Osteoblast (primary cell): Measurements from ENCODE around the gene SND1. TPM values are rescaled to one million over a fixed set of nuclear protein-coding genes. Genes with fewer than 3 reads are reported as not detected.

ENCODE experiments used
- DNase-seq: peaks from one replicate; pipeline ENCODE4 v3.0.0; 2011; ENCODE audit warnings: low spot score, mixed read lengths; ENCODE audit not compliant: insufficient read length; ENCODE audit errors: missing footprints
- H2AFZ ChIP-seq: 2 replicates; pipeline ENCODE4 v1.6.0; 2011; ENCODE audit warnings: mild to moderate bottlenecking, low read length
- H3K27ac ChIP-seq: 2 replicates; pipeline ENCODE4 v1.5.1; 2011; ENCODE audit warnings: mild to moderate bottlenecking, low read depth, low read length, moderate library complexity
- H3K27me3 ChIP-seq: 2 replicates; pipeline ENCODE4 v1.6.0; 2012; ENCODE audit warnings: mild to moderate bottlenecking, control low read depth, inconsistent platforms, low read length, moderate library complexity; ENCODE audit not compliant: insufficient read depth
- H3K36me3 ChIP-seq: 2 replicates; pipeline ENCODE4 v1.5.1; 2011; ENCODE audit warnings: mild to moderate bottlenecking, low read length, control low read depth, moderate library complexity; ENCODE audit not compliant: insufficient read depth
- H3K4me1 ChIP-seq: 2 replicates; pipeline ENCODE4 v1.5.1; 2011; ENCODE audit warnings: mild to moderate bottlenecking, low read length, control low read depth, moderate library complexity; ENCODE audit not compliant: insufficient read depth
- H3K4me2 ChIP-seq: 2 replicates; pipeline ENCODE4 v1.6.0; 2011; ENCODE audit warnings: mild to moderate bottlenecking, low read length; ENCODE audit not compliant: insufficient read depth
- H3K4me3 ChIP-seq: fragments of 200-600 bp; sonication (generic); 3 replicates; pipeline ENCODE4 v1.5.1; 2012; ENCODE audit warnings: mild to moderate bottlenecking, low read length, inconsistent platforms; ENCODE audit not compliant: insufficient read depth
- H3K79me2 ChIP-seq: 2 replicates; pipeline ENCODE4 v1.6.0; 2012; ENCODE audit warnings: mild to moderate bottlenecking, low read length, control low read depth, inconsistent platforms; ENCODE audit not compliant: insufficient read depth
- H3K9me3 ChIP-seq: 2 replicates; pipeline ENCODE4 v1.5.1; 2011; ENCODE audit warnings: low read depth, low read length, control low read depth
- H4K20me1 ChIP-seq: 2 replicates; pipeline ENCODE4 v1.6.0; 2012; ENCODE audit warnings: mild to moderate bottlenecking, low read length, control low read depth; ENCODE audit not compliant: insufficient read depth
- total RNA-seq: library from RNA; depleted of rRNA; stranded (reverse); fragments of >200 nt; gene quantifications from 2 replicates; pipeline ENCODE4 v1.2.3, GENCODE V29; 2012
- TF ChIP-seq, protein P1 (sequence below): IDR thresholded peaks from 2 replicates; pipeline ENCODE4 v1.5.1; 2011; ENCODE audit warnings: mild to moderate bottlenecking, low read depth, low read length, moderate library complexity; ENCODE audit errors: extremely low read depth

The SND1 gene
- total RNA-seq, 1 donor = 257 TPM

DNA sequence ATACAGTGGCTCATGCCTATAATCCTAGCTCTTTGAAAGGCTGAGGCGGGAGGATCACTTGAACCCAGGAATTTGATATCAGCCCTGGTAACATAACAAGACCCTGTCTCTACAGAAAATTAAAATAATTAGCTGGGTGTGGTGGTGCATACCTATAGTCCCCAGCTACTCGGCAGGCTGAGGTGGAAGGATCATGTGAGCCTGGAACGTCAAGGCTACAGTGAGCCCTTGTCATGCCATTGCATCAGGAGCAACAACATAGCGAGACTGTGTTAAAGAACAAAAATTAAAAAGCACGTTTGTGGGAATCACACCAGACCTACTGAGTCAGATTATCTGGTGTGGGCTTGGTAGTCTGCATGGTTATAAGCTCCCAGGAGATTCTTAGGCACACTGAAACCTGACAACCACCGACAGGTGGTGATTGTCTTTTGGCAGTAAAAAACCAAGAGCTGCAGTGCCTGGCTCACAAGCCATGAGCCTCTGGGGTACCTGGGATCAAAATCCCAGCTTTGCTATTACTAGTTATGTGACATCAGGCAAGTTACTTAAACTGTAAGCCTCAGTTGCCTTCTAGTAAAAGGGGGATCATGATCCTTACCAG, 146.9 kb downstream of the SND1 start:
- no peak overlapping the region for H2AFZ ChIP-seq
- no peaks in the 10 kb centered on the region for H3K9me3 ChIP-seq
- H3K4me1 ChIP-seq = peaks cover 4% of the 10 kb centered on the region
- DNase-seq = no peak
- TF ChIP-seq, protein P1, sequence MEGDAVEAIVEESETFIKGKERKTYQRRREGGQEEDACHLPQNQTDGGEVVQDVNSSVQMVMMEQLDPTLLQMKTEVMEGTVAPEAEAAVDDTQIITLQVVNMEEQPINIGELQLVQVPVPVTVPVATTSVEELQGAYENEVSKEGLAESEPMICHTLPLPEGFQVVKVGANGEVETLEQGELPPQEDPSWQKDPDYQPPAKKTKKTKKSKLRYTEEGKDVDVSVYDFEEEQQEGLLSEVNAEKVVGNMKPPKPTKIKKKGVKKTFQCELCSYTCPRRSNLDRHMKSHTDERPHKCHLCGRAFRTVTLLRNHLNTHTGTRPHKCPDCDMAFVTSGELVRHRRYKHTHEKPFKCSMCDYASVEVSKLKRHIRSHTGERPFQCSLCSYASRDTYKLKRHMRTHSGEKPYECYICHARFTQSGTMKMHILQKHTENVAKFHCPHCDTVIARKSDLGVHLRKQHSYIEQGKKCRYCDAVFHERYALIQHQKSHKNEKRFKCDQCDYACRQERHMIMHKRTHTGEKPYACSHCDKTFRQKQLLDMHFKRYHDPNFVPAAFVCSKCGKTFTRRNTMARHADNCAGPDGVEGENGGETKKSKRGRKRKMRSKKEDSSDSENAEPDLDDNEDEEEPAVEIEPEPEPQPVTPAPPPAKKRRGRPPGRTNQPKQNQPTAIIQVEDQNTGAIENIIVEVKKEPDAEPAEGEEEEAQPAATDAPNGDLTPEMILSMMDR = no peak
- H3K27ac ChIP-seq = no peak overlapping the region
- peaks cover 92% of the 10 kb centered on the region for H3K79me2 ChIP-seq
- H3K27me3 ChIP-seq = no peaks in the 10 kb centered on the region
- peaks cover 4% of the 10 kb centered on the region for H3K36me3 ChIP-seq
- peaks cover 67% of the 10 kb centered on the region for H4K20me1 ChIP-seq
- no peak overlapping the region for H3K4me3 ChIP-seq
- H3K4me2 ChIP-seq = no peak overlapping the region

DNA sequence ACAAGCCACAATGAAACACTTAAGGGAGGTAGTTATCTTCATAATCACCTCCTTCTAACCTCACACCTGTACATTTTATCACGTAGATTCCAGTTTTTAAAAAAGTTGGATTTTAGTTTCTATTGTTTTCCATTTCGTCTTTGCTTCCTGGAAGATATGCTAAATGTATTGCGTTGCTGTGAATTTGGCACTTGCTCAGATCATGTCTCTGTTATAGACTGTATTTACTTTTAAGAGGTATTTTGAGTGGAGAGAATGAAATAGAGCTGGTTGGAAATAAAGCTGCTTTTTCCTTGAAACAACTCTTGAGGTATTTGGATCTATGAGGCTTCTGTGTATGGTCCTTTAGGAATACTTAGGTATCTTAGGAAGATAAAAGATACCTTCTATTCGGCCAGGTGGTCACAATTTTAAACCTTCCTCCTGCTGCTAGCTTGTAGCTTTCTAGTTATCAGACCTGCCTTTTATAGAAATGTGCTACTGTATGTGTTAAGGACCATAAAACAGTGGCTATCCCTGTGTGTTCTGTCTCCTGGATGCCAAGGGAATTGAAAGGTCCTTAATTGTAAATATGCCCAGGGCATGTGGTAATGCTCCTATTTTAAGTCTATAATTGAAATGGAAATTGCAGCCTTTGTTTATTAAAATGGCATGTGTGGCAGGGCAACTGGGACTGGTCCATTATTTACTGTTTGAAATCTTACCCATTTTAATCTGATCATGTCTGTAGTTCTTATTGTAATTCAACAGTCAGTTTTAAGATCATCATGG, 147.7 kb downstream of the SND1 start:
- Histone ChIP-seq H4K20me1 (peaks cover 70% of the 10 kb centered on the region), H3K36me3 (peaks cover 4% of the 10 kb centered on the region), H3K9me3 (no peaks in the 10 kb centered on the region), H3K27ac (no peak overlapping the region), H3K4me1 (peaks cover under 1% of the 10 kb centered on the region), H2AFZ (no peak overlapping the region), H3K4me2 (no peak overlapping the region), H3K27me3 (no peaks in the 10 kb centered on the region), H3K4me3 (no peak overlapping the region), H3K79me2 (peaks cover 92% of the 10 kb centered on the region)
- TF ChIP-seq, protein P1 = no peak
- no peak for DNase-seq

DNA sequence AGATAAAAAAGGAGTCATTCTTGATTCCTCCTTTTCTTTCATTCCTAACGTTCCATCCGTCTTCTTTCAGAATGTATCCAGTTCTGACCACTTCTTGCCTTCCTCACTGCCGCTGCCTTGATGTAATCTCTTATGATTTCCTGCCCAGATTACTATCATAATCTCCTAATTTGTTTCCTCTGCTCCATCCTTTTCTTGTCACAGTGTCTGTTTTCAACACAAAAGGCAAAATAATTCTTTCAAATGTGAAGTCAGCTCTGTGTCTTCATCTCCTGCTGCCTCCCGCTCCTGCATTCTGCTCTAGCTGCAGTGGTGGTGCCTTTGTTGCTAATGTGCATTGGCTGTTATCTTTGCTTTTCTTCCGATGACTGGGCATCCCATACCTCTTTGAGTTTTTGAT, 150.9 kb downstream of the SND1 start:
- TF ChIP-seq, protein P1 = no peak
- no peak for DNase-seq
- H4K20me1 ChIP-seq = peaks cover 71% of the 10 kb centered on the region

DNA sequence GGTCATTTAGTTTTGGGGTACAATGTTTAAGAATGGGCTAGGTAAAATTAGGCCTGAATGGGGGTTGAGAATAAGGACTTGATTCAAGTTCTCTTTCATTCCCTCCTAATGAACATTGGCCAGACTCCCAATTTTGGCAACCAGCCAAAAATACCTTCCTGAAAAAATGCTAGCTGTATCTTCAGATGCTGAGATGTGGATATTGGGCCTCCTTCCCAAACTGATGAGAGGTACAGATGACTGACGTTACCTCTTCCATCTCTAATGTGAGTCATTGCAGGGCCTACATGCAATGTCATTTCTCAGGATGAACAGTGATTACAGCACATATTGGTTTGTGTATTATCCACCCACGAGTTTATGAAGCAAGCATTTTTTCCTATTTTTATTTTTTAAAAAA, 151.6 kb downstream of the SND1 start:
- Histone ChIP-seq H3K27me3 (no peaks in the 10 kb centered on the region), H4K20me1 (peaks cover 65% of the 10 kb centered on the region), H3K9me3 (no peaks in the 10 kb centered on the region), H2AFZ (no peak overlapping the region), H3K36me3 (peaks cover 10% of the 10 kb centered on the region), H3K27ac (no peak overlapping the region), H3K4me2 (no peak overlapping the region), H3K79me2 (peaks cover 80% of the 10 kb centered on the region), H3K4me1 (no peaks in the 10 kb centered on the region), H3K4me3 (no peak overlapping the region)
- no peak for DNase-seq
- TF ChIP-seq, protein P1 = no peak

More for the DNA sequence above, 150.9 kb downstream of the SND1 start:
- peaks cover 9% of the 10 kb centered on the region for H3K36me3 ChIP-seq
- no peaks in the 10 kb centered on the region for H3K27me3 ChIP-seq
- no peak overlapping the region for H3K4me3 ChIP-seq
- no peaks in the 10 kb centered on the region for H3K4me1 ChIP-seq
- H3K79me2 ChIP-seq = peaks cover 88% of the 10 kb centered on the region
- H2AFZ ChIP-seq = no peak overlapping the region
- no peak overlapping the region for H3K4me2 ChIP-seq
- no peaks in the 10 kb centered on the region for H3K9me3 ChIP-seq
- no peak overlapping the region for H3K27ac ChIP-seq
